HepG2 (cell line): ENCODE results near the gene ZSWIM5. TPM values are rescaled to one million over a fixed set of nuclear protein-coding genes. Genes with fewer than 3 reads are reported as not detected.

ENCODE experiments used
- ATAC-seq: fragments of 200-7000 bp; cut with Tn5 transposase; 3 replicates; pipeline ENCODE4 v1.9.1; 2020; ENCODE audit warnings: mild to moderate bottlenecking, moderate library complexity
- BruUV-seq: library from RNA; stranded (reverse); fragments of 400-500 nt; replicated peaks from 2 replicates; lab custom pipeline; 2021; lab: Mats Ljungman, UMichigan
- CTCF ChIA-PET: fragments of 300-600 bp; formaldehyde crosslinking; extraction: SDS; loops from one replicate; lab custom pipeline; 2021; ENCODE audit warnings: low total read pairs, inconsistent platforms, low intra/inter-chr PET ratio; lab: Yijun Ruan, JAX
- POLR2A ChIA-PET: fragments of 350-600 bp; sonication (Branson Sonifier 250); formaldehyde crosslinking; loops from one replicate; lab custom pipeline; 2020; ENCODE audit warnings: antibody characterized with exemption, inconsistent platforms; lab: Yijun Ruan, JAX
- DNase-seq: peaks from one replicate; pipeline ENCODE4 v3.0.0-alpha.2; 2015; ENCODE audit warnings: low spot score
- FAIRE-seq: peaks from 3 replicates; lab custom pipeline; 2011; peaks lifted over from hg19 to GRCh38; lab: Jason Lieb, UNC
- H2AFZ ChIP-seq: one replicate; pipeline ENCODE4 v1.6.1; 2011; ENCODE audit warnings: low read length, inconsistent platforms
- H3K27ac ChIP-seq: fragments of 300-600 bp; 3 replicates; pipeline ENCODE4 v1.8.0; 2011; ENCODE audit warnings: mixed run types, mild to moderate bottlenecking, mixed read lengths, low read length, inconsistent platforms; ENCODE audit not compliant: insufficient read depth; ENCODE audit errors: extremely low read length
- H3K27me3 ChIP-seq, 2 experiments: fragments of 200-600 bp in 1 of 2; 2 replicates in 1 of 2; 3 replicates in 1 of 2; pipeline versions ENCODE4 v1.6.0 to v1.8.0; 2011; ENCODE audit warnings: low read length in 2 of 2, mild to moderate bottlenecking in 2 of 2, moderate library complexity in 2 of 2, inconsistent platforms in 1 of 2; ENCODE audit not compliant: insufficient read depth in 2 of 2, control insufficient read depth in 1 of 2
- H3K36me3 ChIP-seq, 2 experiments: fragments of 200-600 bp in 1 of 2; replicated peaks in 1 of 2; 2 replicates in 1 of 2; 3 replicates in 1 of 2; pipeline versions ENCODE4 v1.5.1 to v1.8.0; 2011; ENCODE audit warnings: low read length in 2 of 2, inconsistent platforms in 1 of 2; ENCODE audit not compliant: insufficient read depth in 2 of 2, control insufficient read depth in 1 of 2
- H3K4me1 ChIP-seq: 2 replicates; pipeline ENCODE4 v1.5.1; 2012; ENCODE audit warnings: low read length, inconsistent platforms; ENCODE audit not compliant: insufficient read depth
- H3K4me2 ChIP-seq: 2 replicates; pipeline ENCODE4 v1.6.0; 2011; ENCODE audit warnings: low read depth, low read length, inconsistent platforms
- H3K4me3 ChIP-seq, 3 experiments: fragments of 200-600 bp in 1 of 3; sonication (generic), shearing (Covaris generic) in 1 of 3; replicated peaks in 1 of 3; 2 replicates each; pipeline ENCODE4 v1.5.1; 2011 to 2016; ENCODE audit warnings: low read length in 3 of 3, inconsistent platforms in 2 of 3, low read depth in 2 of 3, mild to moderate bottlenecking in 2 of 3, control low read depth in 1 of 3, mixed read lengths in 1 of 3; ENCODE audit not compliant: insufficient read depth in 1 of 3
- H3K79me2 ChIP-seq: one replicate; pipeline ENCODE4 v1.6.1; 2011; ENCODE audit warnings: low read length, inconsistent platforms; ENCODE audit not compliant: insufficient read depth
- H3K9ac ChIP-seq: 2 replicates; pipeline ENCODE4 v1.6.0; 2011; ENCODE audit warnings: mild to moderate bottlenecking, low read depth, low read length, inconsistent platforms; ENCODE audit not compliant: insufficient read depth
- H3K9me3 ChIP-seq: 2 replicates; pipeline ENCODE4 v1.5.1; 2012; ENCODE audit warnings: mild to moderate bottlenecking, low read length
- H4K20me1 ChIP-seq: 2 replicates; pipeline ENCODE4 v1.6.0; 2011; ENCODE audit warnings: inconsistent platforms, mild to moderate bottlenecking, low read length, moderate library complexity; ENCODE audit not compliant: insufficient read depth
- ARID4A ChIP-seq: sonication (generic); formaldehyde crosslinking; IDR thresholded peaks from 2 replicates; pipeline ENCODE4 v1.5.0; 2020; ENCODE audit warnings: mild to moderate bottlenecking, missing genetic modification reagents, borderline replicate concordance
- CTCF ChIP-seq: sonication (generic); formaldehyde crosslinking; IDR thresholded peaks from 2 replicates; pipeline ENCODE4 v1.5.0; 2020; ENCODE audit warnings: mild to moderate bottlenecking, missing genetic modification reagents, moderate library complexity
- FOSL2 ChIP-seq: sonication (generic); formaldehyde crosslinking; IDR thresholded peaks from 2 replicates; pipeline ENCODE4 v1.4.0; 2020; ENCODE audit warnings: missing genetic modification reagents
- FOXA1 ChIP-seq, 2 experiments: fragments of 450-650 bp in 1 of 2; sonication (generic) in 1 of 2; formaldehyde crosslinking in 1 of 2; IDR thresholded peaks; 2 replicates each; pipeline versions ENCODE4 v1.4.0 to v1.6.1; 2016 to 2020; ENCODE audit warnings: missing genetic modification reagents in 1 of 2
- GABPA ChIP-seq, 2 experiments: IDR thresholded peaks; 2 replicates each; pipeline ENCODE4 v1.6.1; 2011 to 2016; ENCODE audit warnings: low read depth in 2 of 2, low read length in 1 of 2, missing biosample characterization in 1 of 2, missing genetic modification characterization in 1 of 2
- HNF1B ChIP-seq: sonication (generic); formaldehyde crosslinking; IDR thresholded peaks from 2 replicates; pipeline ENCODE4 v1.5.1; 2020; ENCODE audit warnings: mild to moderate bottlenecking, moderate library complexity, missing genetic modification reagents
- ZFX ChIP-seq: sonication (generic); formaldehyde crosslinking; IDR thresholded peaks from 2 replicates; pipeline ENCODE4 v1.4.0; 2020; ENCODE audit warnings: mild to moderate bottlenecking, low read depth, missing genetic modification reagents, moderate library complexity
- ZNF335 ChIP-seq: sonication (generic); formaldehyde crosslinking; IDR thresholded peaks from 2 replicates; pipeline ENCODE4 v1.4.0; 2020; ENCODE audit warnings: missing genetic modification reagents
- WGBS: methylation state at CpG from one replicate; pipeline ENCODE4 v1.1.6; 2017; ENCODE audit warnings: low lambda C conversion rate; 5-methylcytosine and 5-hydroxymethylcytosine counted together
- in situ Hi-C: cut with HindIII; loops from 2 replicates; pipeline ENCODE4 v1.10.0; 2017; ENCODE audit warnings: low pct_unique_long_range_greater_than_20kb; ENCODE audit not compliant: extremely low pct_ligation_motif_present
- intact Hi-C: fragments of 100-400 bp; cut with micrococcal nuclease; formaldehyde crosslinking; loops from one replicate; pipeline ENCODE4 v1.10.0; 2022; ENCODE audit not compliant: unreplicated experiment
- polyA plus RNA-seq, 8 experiments: library from polyadenylated mRNA; depleted of rRNA in 3 of 8; stranded (reverse) in 7 of 8; unstranded in 1 of 8; fragments of >200 nt; fragmentation: Illumina TruSeq in 4 of 8; extraction: Trizol in 4 of 8; gene quantifications; 2 replicates each; pipeline versions ENCODE4 v1.2.1 to v1.2.3, GENCODE V29; 2011 to 2016; ENCODE audit warnings: low read depth in 4 of 8, missing spikeins in 1 of 8, mixed read lengths in 1 of 8; ENCODE audit not compliant: insufficient read depth in 1 of 8
- total RNA-seq, 5 experiments: library from RNA; depleted of rRNA; stranded (reverse); fragments of >200 nt; fragmentation: Illumina TruSeq; extraction: Trizol; gene quantifications; 2 replicates each; pipeline ENCODE4 v1.2.3, GENCODE V29; 2016; ENCODE audit warnings: low read depth in 1 of 5
- TF ChIP-seq, protein P1 (sequence below): sonication (generic); formaldehyde crosslinking; IDR thresholded peaks from 2 replicates; pipeline ENCODE4 v1.4.0; 2020; ENCODE audit warnings: missing genetic modification reagents

The ZSWIM5 gene
- total and polyA plus RNA-seq, 2 of the 13 experiments (the other 11 are each of a cell fraction or from before 2014, with no cell fraction given): 11.0 to 20.6 TPM

GRCh38 chr1:45014321-45015028, 191.9 kb downstream of the ZSWIM5 start:
- ChIA-PET CTCF (interaction anchor here (0.6 to 2.2 kb wide), 3 partner anchors 231 to 290 kb away, joined by 3 to 24 read pairs (median 12); no protein-coding TSS in a partner anchor), POLR2A (interaction anchor here (0.5 to 10.4 kb wide), 7 partner anchors 25 to 484 kb away, joined by 3 to 231 read pairs (median 3); partner anchors contain the start of genes MUTYH and TOE1)
- Histone ChIP-seq H3K9me3 (no peaks in the 10 kb centered on the region), H3K4me2 (peak overlapping the region; percentile 28), H4K20me1 (no peaks in the 10 kb centered on the region), H3K36me3 (peaks cover 0 to 16% of the 10 kb centered on the region in 2 experiments; a peak in 3 of 5 replicates), H3K79me2 (peaks cover 26% of the 10 kb centered on the region), H3K9ac (no peak overlapping the region), H3K4me3 (no peak overlapping the region), H3K4me1 (peaks cover 30% of the 10 kb centered on the region), H3K27ac (no peak overlapping the region), H3K27me3 (no peaks in the 10 kb centered on the region; a peak in 1 of 5 replicates), H2AFZ (no peak overlapping the region)
- FAIRE-seq (peak; percentile 92), DNase-seq (peak; percentile 72), ATAC-seq (peak; percentile 8; the same call in 2 of the 3 replicates)
- intact Hi-C loops: loop anchor here (1.0 to 5.0 kb wide), 3 partner anchors 177 to 286 kb away; no protein-coding TSS in a partner anchor
- BruUV-seq: no TSS peak
- 73% methylated on average over 4 of the region's 6 CpGs for WGBS
- in situ Hi-C loops: loop anchor here (5.0 to 25.0 kb wide), 4 partner anchors 177 to 478 kb away; partner anchors contain the start of genes PTCH2 and TESK2
- TF ChIP-seq FOXA1 (IDR thresholded peaks at IDR 0.05): no peak
- TF ChIP-seq FOXA1 (CRISPR knock-in tag; IDR thresholded peaks at IDR 0.05): 0 out of 2 replicates have a peak, but pooled peaks have one; percentile 17
- 0 out of 2 replicates have a peak, but pooled peaks have one; percentile 18 for TF ChIP-seq ZNF335 (CRISPR knock-in tag)
- peak; percentile 34; the same call in 1 of the 2 replicates for TF ChIP-seq ARID4A (CRISPR knock-in tag)
- peak; percentile 71; the same call in 1 of the 2 replicates for TF ChIP-seq HNF1B (CRISPR knock-in tag)
- TF ChIP-seq FOSL2 (CRISPR knock-in tag): peak; percentile 32; the same call in 1 of the 2 replicates
- TF ChIP-seq GABPA (IDR thresholded peaks at IDR 0.05; ENCODE audit: low read depth, low read length): no peak
- TF ChIP-seq GABPA (CRISPR knock-in tag; IDR thresholded peaks at IDR 0.05; ENCODE audit: low read depth): 0 out of 2 replicates have a peak, but pooled peaks have one; percentile 13
- TF ChIP-seq CTCF (CRISPR knock-in tag): peak; percentile 97
- TF ChIP-seq, protein P1, sequence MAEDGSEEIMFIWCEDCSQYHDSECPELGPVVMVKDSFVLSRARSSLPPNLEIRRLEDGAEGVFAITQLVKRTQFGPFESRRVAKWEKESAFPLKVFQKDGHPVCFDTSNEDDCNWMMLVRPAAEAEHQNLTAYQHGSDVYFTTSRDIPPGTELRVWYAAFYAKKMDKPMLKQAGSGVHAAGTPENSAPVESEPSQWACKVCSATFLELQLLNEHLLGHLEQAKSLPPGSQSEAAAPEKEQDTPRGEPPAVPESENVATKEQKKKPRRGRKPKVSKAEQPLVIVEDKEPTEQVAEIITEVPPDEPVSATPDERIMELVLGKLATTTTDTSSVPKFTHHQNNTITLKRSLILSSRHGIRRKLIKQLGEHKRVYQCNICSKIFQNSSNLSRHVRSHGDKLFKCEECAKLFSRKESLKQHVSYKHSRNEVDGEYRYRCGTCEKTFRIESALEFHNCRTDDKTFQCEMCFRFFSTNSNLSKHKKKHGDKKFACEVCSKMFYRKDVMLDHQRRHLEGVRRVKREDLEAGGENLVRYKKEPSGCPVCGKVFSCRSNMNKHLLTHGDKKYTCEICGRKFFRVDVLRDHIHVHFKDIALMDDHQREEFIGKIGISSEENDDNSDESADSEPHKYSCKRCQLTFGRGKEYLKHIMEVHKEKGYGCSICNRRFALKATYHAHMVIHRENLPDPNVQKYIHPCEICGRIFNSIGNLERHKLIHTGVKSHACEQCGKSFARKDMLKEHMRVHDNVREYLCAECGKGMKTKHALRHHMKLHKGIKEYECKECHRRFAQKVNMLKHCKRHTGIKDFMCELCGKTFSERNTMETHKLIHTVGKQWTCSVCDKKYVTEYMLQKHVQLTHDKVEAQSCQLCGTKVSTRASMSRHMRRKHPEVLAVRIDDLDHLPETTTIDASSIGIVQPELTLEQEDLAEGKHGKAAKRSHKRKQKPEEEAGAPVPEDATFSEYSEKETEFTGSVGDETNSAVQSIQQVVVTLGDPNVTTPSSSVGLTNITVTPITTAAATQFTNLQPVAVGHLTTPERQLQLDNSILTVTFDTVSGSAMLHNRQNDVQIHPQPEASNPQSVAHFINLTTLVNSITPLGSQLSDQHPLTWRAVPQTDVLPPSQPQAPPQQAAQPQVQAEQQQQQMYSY (CRISPR knock-in tag): no peak
- peak; percentile 37; the same call in 1 of the 2 replicates for TF ChIP-seq ZFX (CRISPR knock-in tag)
